COLO668 (cell line): Measurements from ENCODE around the gene VASN.

Experiments
- DNase-seq: peaks from one replicate; lab custom pipeline; 2025; ENCODE audit not compliant: unreplicated experiment; lab: John Stamatoyannopoulos, UW

Gene VASN

DNA sequence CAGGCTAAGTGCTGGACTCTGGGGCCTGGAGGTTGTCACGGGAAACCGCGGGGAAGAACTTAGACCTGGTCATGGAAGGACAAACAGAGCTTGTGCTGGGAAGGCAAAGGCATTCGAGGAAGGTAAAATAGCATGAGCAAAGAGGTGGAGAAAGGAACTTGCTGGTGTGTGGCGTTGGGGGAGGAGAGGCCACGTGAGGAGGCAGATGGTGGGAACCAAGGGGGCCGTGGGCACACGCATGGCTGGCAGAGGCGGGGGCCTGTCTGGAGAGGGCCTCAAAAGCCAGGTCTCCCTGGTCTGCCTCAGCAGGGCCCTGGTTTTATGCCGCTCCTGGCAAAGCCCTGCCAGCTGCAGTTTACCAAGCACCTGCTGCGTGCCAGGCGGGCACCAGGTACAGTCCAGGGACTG lies 29.4 kb downstream of the VASN start:
- no peak for DNase-seq

DNA sequence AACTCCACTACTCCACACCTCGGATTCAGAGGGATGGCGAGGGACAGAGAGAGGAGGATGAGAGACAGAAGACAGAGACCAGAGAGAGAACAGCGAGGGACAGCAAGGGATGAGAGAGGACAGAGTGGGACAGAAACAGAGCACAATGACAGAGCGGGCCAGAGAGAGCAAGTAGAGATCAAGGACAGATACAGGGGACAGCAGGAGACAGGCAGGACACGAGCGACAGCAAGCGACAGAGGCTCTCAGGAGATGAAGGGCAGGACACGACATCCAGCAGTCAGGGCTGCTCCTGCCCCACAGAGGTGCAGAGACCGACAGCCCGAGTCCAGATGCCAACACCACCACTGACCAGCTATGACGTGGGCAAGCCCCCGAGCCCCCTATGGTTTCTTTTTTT lies 29.9 kb downstream of the VASN start:
- no peak for DNase-seq

DNA sequence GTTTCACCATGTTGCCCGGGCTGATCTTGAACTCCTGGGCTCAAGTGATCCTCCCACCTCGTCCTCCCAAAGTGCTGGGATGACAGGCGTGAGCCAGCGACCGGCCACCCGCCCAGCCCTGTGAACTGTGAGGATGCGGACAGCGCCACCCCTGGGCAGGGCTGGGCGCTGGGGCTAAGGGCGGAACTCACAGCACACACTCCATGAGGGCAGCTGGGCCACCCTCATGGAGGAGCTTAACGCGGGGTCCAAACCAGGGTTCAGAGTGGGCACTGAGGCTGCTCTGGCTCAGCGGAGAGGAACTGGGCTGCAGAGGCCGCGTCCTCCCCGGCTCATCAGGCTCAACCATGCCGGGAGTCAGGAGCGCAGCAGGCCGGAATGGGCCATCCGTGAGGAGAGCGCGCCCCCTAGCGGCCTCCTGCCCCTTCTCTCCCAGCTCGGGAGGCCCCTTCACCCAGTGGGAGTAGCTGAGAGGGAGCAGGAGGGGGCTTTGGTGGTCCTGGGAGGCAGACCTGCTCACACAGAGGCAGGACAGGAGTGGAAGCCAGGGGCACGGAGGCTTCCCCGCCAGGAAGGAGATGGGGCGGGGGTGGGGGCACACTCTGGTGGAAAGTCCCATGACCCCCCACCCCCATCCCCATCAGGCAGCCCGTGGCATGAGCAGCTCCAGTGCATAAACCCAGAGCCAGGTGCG lies 30.9 kb downstream of the VASN start:
- peak; percentile 80 for DNase-seq

DNA sequence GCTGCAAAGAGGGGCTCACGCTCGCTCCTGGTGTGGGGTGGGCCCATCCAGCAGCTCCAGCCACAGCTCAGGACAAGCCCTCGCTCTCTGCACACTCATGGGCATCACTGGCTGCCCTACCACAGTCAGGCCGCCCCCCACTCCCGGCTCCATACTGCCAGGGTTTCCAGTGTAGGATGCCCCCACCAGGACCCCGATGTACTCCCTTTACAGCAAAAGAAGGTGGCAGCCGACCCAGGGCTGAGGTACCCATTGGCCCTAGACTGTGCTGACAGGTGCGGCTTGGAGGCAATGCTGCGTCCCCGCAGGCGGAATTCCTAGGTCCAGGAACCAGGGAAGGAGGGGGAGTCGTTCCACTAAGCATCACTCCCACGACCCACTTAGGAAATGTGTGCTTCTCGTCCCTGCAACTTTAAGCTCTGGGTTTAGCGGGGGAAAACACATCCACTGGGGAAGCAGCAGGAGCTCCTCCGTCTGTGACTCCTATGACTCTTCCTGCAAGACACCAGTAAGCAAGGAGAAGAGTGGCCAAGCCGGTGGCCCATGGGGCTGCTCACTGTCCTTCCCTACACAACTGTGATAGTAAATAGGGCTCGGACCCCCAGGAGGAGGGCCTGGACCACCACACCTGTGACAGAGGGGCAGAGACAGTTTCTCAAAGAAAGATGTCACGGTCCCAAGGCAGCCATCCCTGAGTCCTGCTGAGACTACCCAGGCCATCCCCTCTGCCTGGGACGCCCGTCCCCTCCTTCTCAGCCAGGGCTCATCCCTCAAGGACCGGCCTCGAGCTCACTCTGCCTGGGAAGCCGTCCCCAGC lies 31.7 kb downstream of the VASN start:
- DNase-seq, result no peak

DNA sequence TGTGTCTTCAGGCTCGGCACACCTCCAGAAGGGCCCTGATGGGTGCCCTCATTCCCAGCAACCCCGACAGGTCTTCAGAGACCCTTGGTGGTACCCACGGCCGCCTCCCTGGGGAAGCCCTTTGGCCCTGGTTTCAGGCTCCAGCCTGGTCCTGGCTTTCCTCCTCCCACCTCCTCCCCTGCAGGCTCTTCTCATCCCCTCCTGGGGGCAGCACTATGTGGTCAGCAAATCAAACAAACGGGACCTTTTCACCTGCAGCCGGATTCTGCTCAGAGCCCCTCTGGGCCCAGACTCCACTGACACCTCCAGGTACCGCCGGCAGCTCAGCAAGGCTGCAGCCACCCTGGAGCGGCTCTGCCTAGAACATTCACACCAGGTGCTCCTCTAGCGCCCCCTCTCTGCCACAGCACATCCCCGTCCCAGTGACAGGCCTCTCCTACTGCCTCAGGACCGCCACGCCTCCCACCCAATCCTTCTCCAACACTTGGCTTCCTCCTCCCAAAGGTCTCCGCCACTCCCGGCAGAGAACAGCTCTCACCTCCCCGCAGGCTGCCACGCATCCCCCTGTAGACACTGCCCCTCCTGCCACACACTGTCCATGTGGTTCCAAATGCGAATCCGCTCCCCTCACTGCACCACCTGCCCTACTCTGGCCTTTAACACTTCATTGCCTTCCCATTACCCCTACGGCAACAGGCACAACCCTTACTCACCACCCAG lies 32.8 kb downstream of the VASN start:
- peak; percentile 52 for DNase-seq

DNA sequence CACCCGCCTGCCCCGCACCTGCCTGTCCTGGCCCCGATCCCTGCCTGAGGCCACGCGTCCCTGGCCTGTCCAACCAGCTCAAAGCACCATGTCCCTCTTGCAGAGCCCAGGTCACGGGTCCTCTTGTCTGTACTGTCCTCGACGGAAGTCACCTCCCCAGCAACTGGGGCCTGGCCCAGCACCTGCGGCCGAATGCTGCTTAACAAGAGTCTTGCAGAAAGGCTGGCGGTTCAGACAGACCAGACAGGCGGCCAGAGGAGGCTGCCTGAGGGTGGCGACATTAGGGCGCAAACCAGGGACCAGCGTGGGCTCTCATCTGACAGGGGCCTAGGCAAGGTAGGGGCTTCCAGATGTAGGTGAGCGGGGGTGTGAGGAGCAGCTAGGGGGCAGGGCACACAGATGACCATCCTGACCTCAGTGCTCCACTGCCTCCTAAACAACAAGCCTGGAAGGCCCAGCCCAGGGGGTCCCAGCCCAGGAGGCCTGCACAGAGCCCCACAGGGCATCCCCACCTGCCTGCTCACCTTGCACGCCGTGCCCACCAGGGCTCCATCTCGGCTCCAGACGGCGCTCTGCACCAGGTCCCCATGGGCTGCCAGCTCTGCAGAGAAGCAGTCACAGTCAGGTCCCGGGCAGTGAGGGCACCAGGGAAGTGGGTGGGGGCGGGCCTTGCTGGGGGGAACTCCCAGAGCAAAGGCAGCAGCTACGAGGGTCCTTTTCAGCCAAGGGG lies 33.5 kb downstream of the VASN start:
- DNase-seq, result no peak

DNA sequence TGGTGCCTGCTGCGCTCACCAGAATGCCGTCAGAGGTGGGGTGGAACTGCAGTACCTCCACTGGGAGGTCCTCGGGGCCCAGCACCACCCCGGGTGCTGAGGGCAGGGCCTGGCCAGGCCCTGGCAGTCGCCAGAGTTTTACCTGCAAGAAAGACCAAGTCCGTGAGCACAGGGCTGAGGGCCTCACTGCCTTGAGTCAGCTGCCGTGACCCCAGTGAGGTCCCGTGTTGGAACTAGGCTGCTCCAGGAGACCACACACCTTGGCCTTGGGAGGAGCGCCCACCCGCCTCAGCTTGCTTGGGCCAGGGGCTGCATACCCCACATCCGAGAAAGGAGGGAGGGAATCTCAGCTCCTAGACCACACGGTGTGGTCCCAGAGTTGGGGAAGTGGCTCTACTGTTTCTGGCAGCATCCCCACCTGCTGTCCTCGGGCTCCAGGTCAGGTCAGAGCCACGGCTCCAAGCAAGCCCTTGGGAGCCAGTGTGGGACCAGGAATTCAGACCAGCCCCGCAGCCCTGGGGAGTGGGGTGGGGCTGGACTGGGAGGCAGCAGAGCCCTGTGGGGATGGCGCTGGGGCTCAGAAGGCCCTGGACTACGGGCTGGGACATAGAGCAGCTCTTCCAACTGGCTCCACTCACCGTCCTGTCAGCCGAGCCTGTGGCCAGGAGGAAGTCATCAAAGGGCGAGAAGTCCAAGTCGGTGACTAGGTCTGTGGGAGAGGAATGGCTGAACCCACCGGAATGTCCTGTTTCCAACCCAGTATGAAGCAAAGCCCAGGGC lies 36.1 kb downstream of the VASN start:
- DNase-seq, result no peak

DNA sequence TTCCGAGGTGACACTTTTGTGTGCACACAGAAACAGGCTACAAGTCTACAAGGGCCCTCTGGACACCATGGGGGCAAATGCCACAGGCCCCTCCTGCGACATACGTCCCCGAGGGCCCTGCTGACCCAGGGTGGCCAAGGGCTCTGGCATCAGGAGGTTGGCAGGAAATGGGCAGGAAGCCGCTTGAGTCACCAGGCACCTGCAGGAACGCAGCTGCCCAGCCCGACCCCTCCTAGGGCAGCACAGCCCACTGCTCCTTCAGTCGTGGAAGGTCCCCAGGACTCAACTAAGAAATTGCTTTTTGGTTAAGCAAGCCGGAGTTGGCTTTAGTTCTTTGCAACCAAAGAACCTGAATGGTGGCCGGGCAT lies 36.7 kb downstream of the VASN start:
- DNase-seq, result no peak

DNA sequence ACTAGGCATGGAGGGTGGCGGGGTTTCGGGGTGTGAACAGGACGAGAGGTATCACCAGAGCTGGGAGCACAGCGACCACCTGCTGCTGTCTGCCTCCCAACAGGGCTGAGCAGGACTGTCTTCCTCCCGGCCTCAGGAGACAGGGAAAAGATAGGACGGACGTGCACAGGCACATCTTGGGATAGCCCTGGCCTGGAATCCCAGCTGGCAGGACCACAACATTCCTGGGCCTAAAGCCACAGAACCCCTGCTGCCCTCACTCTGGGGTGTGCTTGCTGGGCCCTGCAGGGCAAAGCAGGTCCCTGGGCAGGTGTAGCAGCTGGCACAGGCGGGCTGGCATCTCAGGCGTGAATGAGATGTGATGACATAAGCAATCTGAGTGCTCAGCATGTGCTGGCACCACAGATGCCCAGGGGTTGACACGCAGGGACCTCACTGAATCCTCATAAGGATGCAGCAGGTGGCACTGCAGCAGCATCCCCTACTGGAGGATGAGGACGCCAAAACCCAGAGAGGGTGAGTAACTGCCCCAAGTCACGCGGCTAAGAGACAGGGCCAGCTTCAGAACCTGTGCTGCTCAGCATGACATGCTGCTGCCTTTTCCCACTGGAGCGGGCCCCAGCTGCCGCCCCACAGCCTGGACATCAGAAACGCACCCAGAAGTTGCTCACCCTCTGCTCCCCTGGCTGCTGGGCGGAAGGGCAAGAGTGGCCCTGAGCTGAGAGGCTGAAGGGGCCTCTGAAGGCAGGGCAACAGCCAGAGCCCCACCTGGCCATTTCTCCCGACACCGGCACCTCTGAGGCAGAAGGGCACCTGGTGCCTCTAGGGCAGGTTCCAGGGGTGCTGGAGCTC lies 37.7 kb downstream of the VASN start:
- no peak for DNase-seq

DNA sequence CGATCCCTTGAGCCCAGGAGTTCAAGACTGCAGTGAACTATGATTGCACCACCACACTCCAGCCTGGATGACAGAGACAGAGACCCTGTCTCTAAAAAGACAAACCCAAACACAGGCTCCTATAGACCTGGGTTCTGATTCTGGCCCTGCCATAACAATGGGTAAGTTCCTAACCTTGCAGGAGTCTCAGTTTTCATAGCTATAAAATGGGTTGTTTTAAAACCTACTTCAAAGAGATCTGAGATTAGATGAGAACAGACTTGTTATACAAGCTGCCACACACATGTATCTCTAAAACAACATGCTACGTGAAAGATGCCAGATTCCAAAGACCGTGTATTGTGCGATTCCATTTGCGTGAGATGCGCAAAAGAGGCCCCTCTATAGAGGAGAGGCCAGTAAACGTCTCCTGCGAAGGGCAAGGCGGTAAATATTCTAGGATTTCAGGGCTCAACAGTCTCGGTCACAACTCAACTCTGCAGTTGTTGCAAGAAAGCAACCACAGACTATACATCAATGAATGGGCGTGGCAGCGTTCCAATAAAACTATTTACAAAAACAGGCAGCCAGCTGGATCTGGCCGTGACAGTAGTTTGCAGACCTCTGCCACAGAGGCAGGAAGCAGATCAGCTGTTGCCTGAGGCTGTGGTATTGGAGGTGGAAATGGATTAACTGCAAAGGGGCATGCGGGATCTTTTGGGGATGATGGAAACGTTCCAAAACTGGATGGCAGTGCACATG lies 38.9 kb downstream of the VASN start:
- DNase-seq, result peak; percentile 79

DNA sequence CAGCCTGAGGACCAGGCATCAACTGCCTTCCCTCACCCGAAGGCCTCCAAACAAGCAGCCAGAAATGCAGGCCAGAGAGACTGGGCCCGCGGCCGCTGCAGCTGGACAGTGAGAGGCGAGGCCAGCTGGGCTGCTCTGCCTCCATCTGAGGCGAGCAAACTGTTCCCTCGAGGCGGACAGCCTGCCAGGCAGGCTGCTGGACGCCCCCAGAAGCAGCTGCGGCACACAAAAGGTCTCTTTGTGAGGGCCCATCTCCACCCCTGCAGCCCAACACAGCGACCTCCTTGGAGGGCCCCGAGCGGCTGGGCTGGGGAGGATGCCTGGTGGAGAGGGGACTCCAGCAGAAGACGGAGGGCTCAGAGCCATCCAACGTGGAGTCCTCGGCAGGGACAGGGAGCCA lies 40.0 kb downstream of the VASN start:
- DNase-seq, result no peak

DNA sequence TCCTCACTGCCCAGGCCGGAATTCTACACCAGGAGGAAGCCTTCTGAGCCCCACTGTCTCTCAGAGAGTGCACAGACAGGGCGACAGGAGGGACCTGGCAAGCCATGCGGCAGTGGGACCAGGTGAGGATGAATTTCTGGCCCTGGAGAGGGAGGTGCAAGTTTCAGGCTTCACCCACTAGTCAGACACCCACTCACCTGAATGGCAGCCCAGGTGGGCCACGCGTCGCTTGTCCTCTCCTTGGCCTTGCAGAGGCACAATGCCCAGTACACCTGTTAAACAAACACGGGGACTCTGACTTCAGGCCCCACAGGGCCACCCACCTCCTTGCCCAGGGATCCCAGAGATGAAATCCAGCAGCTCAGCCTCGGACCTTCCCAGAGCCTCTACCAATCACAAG lies 40.5 kb downstream of the VASN start:
- no peak for DNase-seq

DNA sequence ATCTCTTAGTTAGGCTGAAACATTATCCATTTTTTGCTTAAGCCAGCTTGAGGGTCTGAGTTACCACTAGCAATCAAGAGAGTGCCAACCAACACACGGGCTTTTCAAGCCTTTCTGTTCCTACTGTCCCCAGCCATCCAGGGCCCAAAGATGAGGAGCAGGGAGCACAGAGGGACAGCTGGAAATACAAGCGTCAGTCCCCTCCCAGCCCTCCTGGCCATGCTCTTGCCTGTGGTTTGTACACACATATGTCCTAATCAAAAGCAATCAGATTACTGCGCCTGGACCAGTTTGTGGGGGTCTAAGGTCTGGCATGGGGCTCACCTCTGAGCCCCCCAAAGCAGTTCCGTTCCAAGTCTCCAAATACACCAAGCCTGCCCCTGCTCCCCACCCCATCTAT lies 41.2 kb downstream of the VASN start:
- no peak for DNase-seq

DNA sequence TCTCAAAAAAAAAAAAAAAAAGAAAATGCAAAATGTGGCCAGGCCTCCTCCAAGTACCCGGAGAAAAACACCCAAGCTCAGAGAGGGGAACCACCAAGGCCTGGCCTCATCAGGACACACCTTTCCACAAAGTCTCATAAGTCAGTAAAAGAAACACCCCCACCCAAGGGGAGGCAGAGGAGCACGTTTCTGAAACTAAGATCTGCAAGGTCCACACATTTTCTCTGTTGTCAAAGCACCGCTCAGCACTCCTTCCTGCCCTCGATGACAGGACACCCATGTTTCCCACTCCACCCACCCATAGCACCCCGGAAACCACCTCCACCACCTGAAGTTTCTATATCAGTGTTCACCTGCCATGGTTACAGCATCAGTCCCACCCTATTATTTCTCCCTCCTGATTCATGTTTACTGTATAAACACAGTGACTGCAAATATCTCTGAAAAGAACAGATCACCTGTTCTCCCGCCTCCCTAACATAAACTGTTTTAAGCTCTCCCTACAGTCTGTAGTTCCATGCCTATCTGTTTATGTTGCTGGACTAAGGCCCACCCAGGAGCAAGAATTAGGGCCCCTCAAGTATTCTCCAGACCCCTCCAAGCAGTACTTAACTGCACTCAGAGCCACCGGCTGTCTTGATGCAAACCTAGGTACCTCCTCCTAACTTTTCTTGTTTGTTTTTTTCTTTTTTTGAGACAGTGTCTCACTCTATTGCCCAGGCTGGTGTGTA lies 42.7 kb downstream of the VASN start:
- peak; percentile 66 for DNase-seq

DNA sequence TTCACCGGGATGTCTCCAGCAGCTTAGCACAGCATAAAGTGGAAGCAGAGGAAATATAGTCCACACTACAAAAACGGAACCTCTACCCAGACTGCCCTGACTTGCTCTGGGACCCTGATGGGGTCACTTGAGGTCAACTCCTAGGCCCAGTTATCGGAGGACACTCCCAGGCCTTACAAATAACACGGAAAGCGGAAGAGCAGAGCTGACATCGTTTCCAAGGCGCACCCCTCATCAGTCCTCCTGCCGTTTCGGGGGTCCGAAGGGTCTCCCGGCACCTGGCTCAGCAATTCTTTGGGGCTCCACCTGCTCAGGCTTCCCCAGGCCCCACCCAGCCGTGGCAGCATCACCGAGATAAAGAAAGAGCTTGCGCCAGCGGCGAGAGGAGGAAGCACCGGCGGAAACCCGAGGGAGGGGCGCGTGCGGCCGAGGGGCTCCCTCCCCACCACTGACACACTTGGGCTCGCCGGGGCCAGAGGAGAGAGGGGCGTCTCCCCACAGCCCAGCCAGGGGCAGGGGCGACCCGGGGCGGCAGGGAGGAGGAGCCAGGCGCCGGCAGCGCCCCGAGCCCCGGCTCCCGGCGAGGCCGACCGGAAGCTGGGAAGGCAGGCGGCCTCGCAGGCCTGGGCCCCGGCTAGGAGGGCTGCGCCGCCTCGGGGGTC lies 44.0 kb downstream of the VASN start:
- peak; percentile 65 for DNase-seq

DNA sequence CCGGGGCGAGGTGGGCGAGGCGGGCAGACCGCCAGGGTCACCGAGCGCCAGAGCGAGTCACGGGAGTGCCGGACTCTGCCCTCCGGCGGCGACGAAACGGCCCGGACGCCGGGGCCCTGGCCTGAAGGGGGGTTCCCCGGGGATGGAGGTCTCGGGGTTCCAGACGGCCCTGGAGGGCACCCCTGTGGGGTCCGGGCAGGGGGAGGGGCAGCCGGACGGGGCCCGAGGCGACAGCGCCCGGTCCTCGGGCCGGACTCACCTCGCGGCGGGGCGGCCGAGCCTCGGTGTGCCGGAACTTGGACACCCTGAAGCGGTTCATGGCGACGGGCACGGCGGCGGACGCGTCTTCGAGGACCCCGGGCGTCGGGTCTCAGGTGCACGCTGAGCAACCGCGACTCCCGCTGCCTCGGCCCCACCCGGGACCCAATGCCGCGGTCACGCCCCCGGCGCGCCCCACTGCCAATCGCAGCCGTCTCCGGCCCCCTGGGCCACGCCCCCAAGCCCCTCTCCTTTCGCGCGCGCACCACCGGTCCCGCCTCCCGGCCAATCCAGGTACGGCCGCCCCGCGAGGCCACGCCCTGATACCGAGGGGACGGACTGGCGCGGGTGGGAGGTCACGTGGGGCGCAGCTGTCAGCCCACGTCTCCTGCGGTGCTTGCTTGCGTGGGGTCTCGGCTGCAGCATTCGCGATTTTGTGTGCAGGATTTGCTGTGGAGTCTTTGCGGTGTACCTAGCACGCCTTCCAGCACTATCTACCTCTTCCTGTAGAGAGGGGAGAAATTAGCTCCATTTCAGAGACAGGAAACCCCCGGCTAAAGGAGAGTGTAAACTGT lies 44.8 kb downstream of the VASN start, which contains the start of gene CORO7:
Gene CORO7 (minus strand): TSS at position 397 of the 833 bp plus-strand sequence. CDS start 78 bp downstream, at position 319.
- DNase-seq, result peak; percentile 98
